ENCODE data around the gene HSPA1B.
"Not testable (repeated sequence)": the region's sequence is repeated elsewhere in the genome, so short reads cannot be mapped to it uniquely, and the experiment has no call there.

Gene HSPA1B

GRCh38 chr6:31815025-31815838 lies 12.3 kb upstream of the HSPA1B start, which contains the start of the genes HSPA1A and HSPA1L:
Gene HSPA1A (plus strand): TSS chr6:31815543. CDS start chr6:31815757, 214 bp downstream.
Gene HSPA1L (minus strand): TSS chr6:31815283. CDS start chr6:31811972, 3,311 bp downstream.
- POLR2A ChIA-PET, result interaction anchor here (0.6 to 4.4 kb wide), 33 partner anchors 9 to 1157 kb away, joined by 3 to 104 read pairs (median 5); partner anchors contain the start of genes C6orf47, CLIC1, DDX39B and EHMT2
- CTCF ChIA-PET, result interaction anchor here (1.9 kb wide), 1 partner anchor 24 kb away, joined by 5 read pairs; no protein-coding TSS in a partner anchor
- DNase-seq (ENCODE audit: extremely low spot score), result no peak
- TF ChIP-seq ARNT (IDR thresholded peaks at IDR 0.05) (no peak), ZNF384 (IDR thresholded peaks at IDR 0.05) (no peak), BHLHE40 (IDR thresholded peaks at IDR 0.05; ENCODE audit: borderline replicate concordance) (no peak), ELF4 (IDR thresholded peaks at IDR 0.05) (no peak), NFRKB (IDR thresholded peaks at IDR 0.05) (no peak), CTBP1 (IDR thresholded peaks at IDR 0.05; ENCODE audit: borderline replicate concordance) (no peak), LEF1 (IDR thresholded peaks at IDR 0.05; ENCODE audit: borderline replicate concordance) (no peak), L3MBTL2 (conservative IDR thresholded peaks at IDR 0.05) (no peak), FOXM1 (IDR thresholded peaks at IDR 0.05; ENCODE audit: borderline replicate concordance) (no peak), FOXK2 (IDR thresholded peaks at IDR 0.05) (no peak), TARDBP (IDR thresholded peaks at IDR 0.05) (no peak), FOXA1 (IDR thresholded peaks at IDR 0.05) (no peak), HDGF (IDR thresholded peaks at IDR 0.05; ENCODE audit: borderline replicate concordance) (no peak), SUZ12 (IDR thresholded peaks at IDR 0.05) (no peak), SP1 (IDR thresholded peaks at IDR 0.05) (no peak)
- TF ChIP-seq, protein P1, sequence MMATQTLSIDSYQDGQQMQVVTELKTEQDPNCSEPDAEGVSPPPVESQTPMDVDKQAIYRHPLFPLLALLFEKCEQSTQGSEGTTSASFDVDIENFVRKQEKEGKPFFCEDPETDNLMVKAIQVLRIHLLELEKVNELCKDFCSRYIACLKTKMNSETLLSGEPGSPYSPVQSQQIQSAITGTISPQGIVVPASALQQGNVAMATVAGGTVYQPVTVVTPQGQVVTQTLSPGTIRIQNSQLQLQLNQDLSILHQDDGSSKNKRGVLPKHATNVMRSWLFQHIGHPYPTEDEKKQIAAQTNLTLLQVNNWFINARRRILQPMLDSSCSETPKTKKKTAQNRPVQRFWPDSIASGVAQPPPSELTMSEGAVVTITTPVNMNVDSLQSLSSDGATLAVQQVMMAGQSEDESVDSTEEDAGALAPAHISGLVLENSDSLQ (IDR thresholded peaks at IDR 0.05), result no peak

DNA sequence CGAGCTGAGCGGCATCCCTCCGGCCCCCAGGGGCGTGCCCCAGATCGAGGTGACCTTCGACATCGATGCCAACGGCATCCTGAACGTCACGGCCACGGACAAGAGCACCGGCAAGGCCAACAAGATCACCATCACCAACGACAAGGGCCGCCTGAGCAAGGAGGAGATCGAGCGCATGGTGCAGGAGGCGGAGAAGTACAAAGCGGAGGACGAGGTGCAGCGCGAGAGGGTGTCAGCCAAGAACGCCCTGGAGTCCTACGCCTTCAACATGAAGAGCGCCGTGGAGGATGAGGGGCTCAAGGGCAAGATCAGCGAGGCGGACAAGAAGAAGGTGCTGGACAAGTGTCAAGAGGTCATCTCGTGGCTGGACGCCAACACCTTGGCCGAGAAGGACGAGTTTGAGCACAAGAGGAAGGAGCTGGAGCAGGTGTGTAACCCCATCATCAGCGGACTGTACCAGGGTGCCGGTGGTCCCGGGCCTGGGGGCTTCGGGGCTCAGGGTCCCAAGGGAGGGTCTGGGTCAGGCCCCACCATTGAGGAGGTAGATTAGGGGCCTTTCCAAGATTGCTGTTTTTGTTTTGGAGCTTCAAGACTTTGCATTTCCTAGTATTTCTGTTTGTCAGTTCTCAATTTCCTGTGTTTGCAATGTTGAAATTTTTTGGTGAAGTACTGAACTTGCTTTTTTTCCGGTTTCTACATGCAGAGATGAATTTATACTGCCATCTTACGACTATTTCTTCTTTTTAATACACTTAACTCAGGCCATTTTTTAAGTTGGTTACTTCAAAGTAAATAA lies 10.2 kb upstream of the HSPA1B start:
- not testable (repeated sequence) for DNase-seq (ENCODE audit: extremely low spot score)
- ChIA-PET CTCF (interaction anchor here (0.6 to 1.0 kb wide), 2 partner anchors 9 to 44 kb away, joined by 3 to 4 read pairs; no protein-coding TSS in a partner anchor), POLR2A (interaction anchor here (0.8 to 4.7 kb wide), 6 partner anchors 9 to 80 kb away, joined by 3 to 25 read pairs (median 7); partner anchors contain the start of genes HSPA1B, LSM2 and VARS1)

DNA sequence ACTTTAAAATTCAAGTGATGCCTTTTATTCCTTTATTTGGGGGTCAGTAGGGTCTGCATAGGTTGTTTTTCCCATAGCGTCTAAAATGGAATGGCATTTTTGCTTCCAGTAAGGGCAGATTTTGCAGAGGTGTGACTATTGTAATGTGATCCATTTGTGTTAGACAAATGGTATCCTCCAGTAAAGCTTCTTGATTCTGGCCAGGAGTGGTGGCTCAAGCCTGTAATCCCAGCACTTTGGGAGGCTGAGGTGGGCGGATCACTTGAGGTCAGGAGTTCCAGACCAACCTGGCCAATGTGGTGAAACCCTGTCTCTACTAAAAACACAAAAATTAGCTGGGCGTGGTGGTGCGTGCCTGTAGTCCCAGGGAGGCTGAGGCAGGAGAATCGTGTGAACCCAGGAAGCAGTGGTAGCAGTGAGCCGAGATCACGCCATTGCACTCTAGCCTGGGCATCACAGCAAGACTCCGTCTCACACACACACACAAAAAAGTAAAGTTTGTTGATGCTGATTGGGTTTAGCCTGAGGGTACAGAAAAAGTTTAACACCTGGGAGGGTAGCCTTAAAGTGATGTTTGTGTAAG lies 9.5 kb upstream of the HSPA1B start:
- CTCF ChIA-PET, result interaction anchor here (0.6 to 1.0 kb wide), 2 partner anchors 10 to 45 kb away, joined by 3 to 4 read pairs; no protein-coding TSS in a partner anchor
- not testable (repeated sequence) for DNase-seq (ENCODE audit: extremely low spot score)
- POLR2A ChIA-PET, result interaction anchor here (0.8 to 4.7 kb wide), 7 partner anchors 8 to 81 kb away, joined by 3 to 25 read pairs (median 10); partner anchors contain the start of genes HSPA1B, LSM2 and VARS1

- CTCF ChIA-PET, result interaction anchor here (1.4 to 1.7 kb wide), 2 partner anchors 11 to 50 kb away, joined by 6 to 7 read pairs; no protein-coding TSS in a partner anchor
- TF ChIP-seq LEF1 (IDR thresholded peaks at IDR 0.05; ENCODE audit: borderline replicate concordance) (no peak), ZNF384 (IDR thresholded peaks at IDR 0.05) (0 out of 2 replicates have a peak, but pooled peaks have one; percentile 1)
- DNase-seq (ENCODE audit: extremely low spot score), result no peak
- POLR2A ChIA-PET, result interaction anchor here (0.6 to 4.7 kb wide), 7 partner anchors 11 to 357 kb away, joined by 3 to 25 read pairs (median 3); partner anchors contain the start of gene VARS1
Observed at GRCh38 chr6:31819871-31820299, 7.7 kb upstream of the HSPA1B start.

DNA sequence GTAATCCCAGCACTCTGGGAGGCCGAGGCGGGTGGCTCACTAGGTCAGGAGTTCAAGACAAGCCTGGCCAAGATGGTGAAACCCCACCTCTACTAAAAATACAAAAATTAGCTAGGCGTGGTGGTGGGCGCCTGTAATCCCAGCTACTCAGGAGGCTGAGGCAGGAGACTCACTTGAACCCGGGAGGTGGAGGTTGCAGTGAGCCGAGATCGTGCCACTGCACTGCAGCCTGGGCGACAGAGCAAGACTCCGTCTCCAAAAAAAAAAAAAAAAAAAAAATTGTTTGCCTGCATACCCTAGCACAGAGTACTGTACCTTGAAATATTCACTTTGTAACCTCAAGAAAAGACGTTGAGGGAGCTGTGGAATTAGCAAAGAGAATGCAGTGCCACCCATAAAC lies 7.1 kb upstream of the HSPA1B start:
- ChIA-PET CTCF (interaction anchor here (1.7 kb wide), 1 partner anchor 51 kb away, joined by 7 read pairs; no protein-coding TSS in a partner anchor), POLR2A (interaction anchor here (0.6 to 4.7 kb wide), 6 partner anchors 11 to 357 kb away, joined by 3 to 25 read pairs (median 3); partner anchors contain the start of gene VARS1)
- DNase-seq (ENCODE audit: extremely low spot score), result not testable (repeated sequence)

DNA sequence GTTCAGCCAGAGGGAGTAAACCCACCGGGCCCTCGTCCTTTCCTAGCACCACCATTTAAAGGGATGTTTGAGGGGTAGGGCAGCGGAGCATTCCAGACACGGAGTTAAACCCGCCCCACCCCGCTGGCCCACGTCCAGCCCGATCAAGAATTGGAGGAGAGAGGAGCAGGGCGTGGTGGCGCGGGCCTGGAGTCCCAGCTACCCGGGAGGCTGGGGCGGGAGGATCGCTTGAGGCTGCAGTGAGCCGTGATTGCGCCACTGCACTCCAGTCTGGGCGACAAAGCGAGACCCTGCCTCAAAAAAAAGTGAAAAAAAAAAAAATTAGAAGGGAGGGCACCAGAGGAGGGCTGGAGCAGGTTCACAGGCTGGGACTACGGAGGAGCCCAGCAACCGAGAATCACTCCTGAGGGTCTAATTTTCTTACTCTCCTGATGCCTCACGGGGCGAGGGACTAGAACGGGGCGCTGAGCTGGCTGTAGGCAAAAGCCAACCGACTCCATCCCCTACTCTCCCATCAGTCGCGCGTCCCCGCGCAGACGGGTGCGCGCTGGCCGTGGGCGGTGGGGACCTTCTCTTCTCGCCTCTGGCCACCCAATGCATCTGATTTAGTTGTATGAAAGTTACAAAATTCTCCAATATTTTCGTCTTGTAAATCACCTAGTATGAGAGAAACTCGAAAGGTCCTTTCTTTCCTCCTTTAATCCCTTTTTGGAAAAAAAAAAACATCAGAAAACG lies 6.1 kb upstream of the HSPA1B start:
- CTCF ChIA-PET, result no interaction called here
- peak; percentile 45 for DNase-seq (ENCODE audit: extremely low spot score)
- POLR2A ChIA-PET, result interaction anchor here (2.1 to 4.7 kb wide), 4 partner anchors 9 to 118 kb away, joined by 5 to 25 read pairs (median 12); partner anchors contain the start of genes ABHD16A, LSM2 and NEU1
- no peak for TF ChIP-seq FOXM1 (IDR thresholded peaks at IDR 0.05; ENCODE audit: borderline replicate concordance)
- no peak for TF ChIP-seq LEF1 (IDR thresholded peaks at IDR 0.05; ENCODE audit: borderline replicate concordance)
- TF ChIP-seq SP1 (IDR thresholded peaks at IDR 0.05), result no peak
- TF ChIP-seq ARNT (IDR thresholded peaks at IDR 0.05), result no peak
- no peak for TF ChIP-seq FOXA1 (IDR thresholded peaks at IDR 0.05)
- TF ChIP-seq, protein P1 (IDR thresholded peaks at IDR 0.05), result no peak
- TF ChIP-seq FOXK2 (IDR thresholded peaks at IDR 0.05), result no peak
- no peak for TF ChIP-seq HDGF (IDR thresholded peaks at IDR 0.05; ENCODE audit: borderline replicate concordance)
- no peak for TF ChIP-seq BHLHE40 (IDR thresholded peaks at IDR 0.05; ENCODE audit: borderline replicate concordance)
- no peak for TF ChIP-seq TARDBP (IDR thresholded peaks at IDR 0.05)
- TF ChIP-seq ZNF384 (IDR thresholded peaks at IDR 0.05), result no peak; the same call in 1 of the 2 replicates
- TF ChIP-seq ELF4 (IDR thresholded peaks at IDR 0.05), result no peak
- no peak for TF ChIP-seq NFRKB (IDR thresholded peaks at IDR 0.05)
- no peak for TF ChIP-seq CTBP1 (IDR thresholded peaks at IDR 0.05; ENCODE audit: borderline replicate concordance)
- TF ChIP-seq SUZ12 (IDR thresholded peaks at IDR 0.05), result no peak
- TF ChIP-seq L3MBTL2 (conservative IDR thresholded peaks at IDR 0.05), result no peak
